OCI-LY7 (cell line): Measurements from ENCODE around the gene GOLPH3L. TPM values are rescaled to one million over a fixed set of nuclear protein-coding genes. Genes with fewer than 3 reads are reported as not detected.
A peak's percentile ranks its signal among the peaks of the same experiment; 100 is the strongest.

Experiments used
- BruUV-seq: library from RNA; stranded (reverse); fragments of 400-500 nt; replicated peaks from 2 replicates; lab custom pipeline; 2021; lab: Mats Ljungman, UMichigan
- CTCF ChIA-PET: fragments of 300-600 bp; sonication (Branson Sonifier 250); formaldehyde crosslinking; loops from one replicate; lab custom pipeline; 2022; ENCODE audit warnings: antibody characterized with exemption; ENCODE audit not compliant: unreplicated experiment; lab: Charles Lee
- POLR2A ChIA-PET: fragments of 300-600 bp; sonication (Branson Sonifier 250); formaldehyde crosslinking; loops from one replicate; lab custom pipeline; 2022; ENCODE audit warnings: antibody characterized with exemption; lab: Charles Lee
- DNase-seq: peaks from one replicate; pipeline ENCODE4 v3.0.0-alpha.2; 2015; ENCODE audit warnings: low spot score
- H2AFZ ChIP-seq: fragments of 200-600 bp; sonication (generic), shearing (Covaris generic); 2 replicates; pipeline ENCODE4 v1.6.1; 2014; ENCODE audit warnings: mild to moderate bottlenecking, antibody characterized with exemption, low read length, moderate library complexity
- H3K27ac ChIP-seq: fragments of 200-600 bp; sonication (generic); 2 replicates; pipeline ENCODE4 v1.5.1; 2014; ENCODE audit warnings: mixed run types, low read depth, mild to moderate bottlenecking, moderate library complexity, low read length, inconsistent platforms; ENCODE audit not compliant: poor library complexity, severe bottlenecking
- H3K36me3 ChIP-seq: fragments of 200-600 bp; sonication (generic); 2 replicates; pipeline ENCODE4 v1.6.1; 2014; ENCODE audit warnings: mild to moderate bottlenecking, antibody characterized with exemption, low read length, moderate library complexity, mixed read lengths; ENCODE audit not compliant: insufficient read depth
- H3K4me1 ChIP-seq: fragments of 200-600 bp; sonication (generic); 2 replicates; pipeline ENCODE4 v1.5.1; 2014; ENCODE audit warnings: mild to moderate bottlenecking, low read length; ENCODE audit not compliant: insufficient read depth, poor library complexity, severe bottlenecking
- H3K4me2 ChIP-seq: fragments of 200-600 bp; sonication (generic); 2 replicates; pipeline ENCODE4 v1.6.1; 2014; ENCODE audit warnings: mild to moderate bottlenecking, low read length
- H3K4me3 ChIP-seq: fragments of 200-600 bp; sonication (generic); 2 replicates; pipeline ENCODE4 v1.5.1; 2014; ENCODE audit warnings: mild to moderate bottlenecking, low read depth, low read length; ENCODE audit not compliant: poor library complexity, severe bottlenecking
- H3K79me2 ChIP-seq: fragments of 200-600 bp; sonication (generic); 2 replicates; pipeline ENCODE4 v1.6.1; 2016; ENCODE audit warnings: low read depth, mild to moderate bottlenecking, low read length, moderate library complexity, mixed read lengths; ENCODE audit not compliant: insufficient read depth
- H3K9me2 ChIP-seq: fragments of 200-600 bp; sonication (generic); 2 replicates; pipeline ENCODE4 v1.6.1; 2016; ENCODE audit warnings: mild to moderate bottlenecking, low read length, mixed read lengths; ENCODE audit not compliant: insufficient read depth
- H3K9me3 ChIP-seq: fragments of 200-600 bp; sonication (generic); 2 replicates; pipeline ENCODE4 v1.6.1; 2014; ENCODE audit warnings: mild to moderate bottlenecking, mixed run types, low read length, mixed read lengths
- H4K20me1 ChIP-seq: fragments of 200-600 bp; sonication (generic); 2 replicates; pipeline ENCODE4 v1.6.1; 2014; ENCODE audit warnings: mild to moderate bottlenecking, antibody characterized with exemption, low read length, moderate library complexity, mixed read lengths; ENCODE audit not compliant: insufficient read depth
- EZH2phosphoT487 ChIP-seq: fragments of 200-600 bp; sonication (generic); IDR thresholded peaks from 2 replicates; pipeline ENCODE4 v1.6.1; 2018; ENCODE audit warnings: low read depth, borderline replicate concordance, mild to moderate bottlenecking, mixed run types, antibody characterized with exemption, low read length, moderate library complexity, mixed read lengths
- intact Hi-C: fragments of 100-400 bp; cut with micrococcal nuclease; formaldehyde crosslinking; loops from one replicate; pipeline ENCODE4 v1.10.0; 2022; ENCODE audit not compliant: unreplicated experiment
- total RNA-seq, 2 experiments: library from RNA; depleted of rRNA in 1 of 2; stranded (reverse); fragments of >200 nt in 1 of 2; shearing (Covaris generic) in 1 of 2; gene quantifications; 2 replicates each; pipeline ENCODE4 v1.2.3, GENCODE V29; 2014 to 2022
- TF ChIP-seq, protein P1 (sequence below): fragments of 200-600 bp; sonication (generic); conservative IDR thresholded peaks from 2 replicates; pipeline ENCODE4 v1.5.1; 2014; ENCODE audit warnings: mild to moderate bottlenecking, antibody characterized with exemption, low read length, moderate library complexity, mixed read lengths

The GOLPH3L gene
- total RNA-seq, 2 experiments from 2014 or later = 6.2 to 29.0 TPM

DNA sequence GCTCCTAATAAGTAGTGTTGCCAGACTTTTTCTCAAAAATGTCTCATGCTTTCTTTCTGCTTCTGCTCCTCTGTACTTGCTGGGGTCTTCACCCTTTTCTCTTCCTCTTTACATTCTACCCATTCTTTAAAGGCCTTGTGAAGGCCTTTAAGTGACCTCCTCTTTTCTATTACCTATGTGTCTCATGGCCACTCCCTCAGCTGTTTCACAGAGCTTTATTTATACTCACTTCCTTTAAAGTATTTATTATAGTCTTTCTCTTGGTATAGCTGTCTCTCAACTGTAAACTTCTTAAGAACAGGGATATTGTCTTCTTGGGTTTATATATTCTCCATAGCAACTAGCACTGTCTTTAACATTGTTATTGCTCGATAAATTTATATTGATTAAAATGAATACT is 792 bp downstream of the GOLPH3L start:
- Histone ChIP-seq H3K4me2 (peak overlapping the region; percentile 82), H3K36me3 (peaks cover 36% of the 10 kb centered on the region), H2AFZ (no peak overlapping the region), H3K9me3 (no peaks in the 10 kb centered on the region), H3K4me1 (peaks cover 19% of the 10 kb centered on the region), H3K4me3 (peak overlapping the region; percentile 81), H3K79me2 (peaks cover 29% of the 10 kb centered on the region), H3K9me2 (no peaks in the 10 kb centered on the region), H4K20me1 (no peaks in the 10 kb centered on the region), H3K27ac (no peak overlapping the region)
- POLR2A ChIA-PET = interaction anchor here (0.6 to 1.9 kb wide), 10 partner anchors 9 to 618 kb away, joined by 3 to 18 read pairs (median 4); partner anchors contain the start of gene MCL1
- peak; percentile 8 for DNase-seq
- no peak for TF ChIP-seq EZH2phosphoT487
- TF ChIP-seq, protein P1, sequence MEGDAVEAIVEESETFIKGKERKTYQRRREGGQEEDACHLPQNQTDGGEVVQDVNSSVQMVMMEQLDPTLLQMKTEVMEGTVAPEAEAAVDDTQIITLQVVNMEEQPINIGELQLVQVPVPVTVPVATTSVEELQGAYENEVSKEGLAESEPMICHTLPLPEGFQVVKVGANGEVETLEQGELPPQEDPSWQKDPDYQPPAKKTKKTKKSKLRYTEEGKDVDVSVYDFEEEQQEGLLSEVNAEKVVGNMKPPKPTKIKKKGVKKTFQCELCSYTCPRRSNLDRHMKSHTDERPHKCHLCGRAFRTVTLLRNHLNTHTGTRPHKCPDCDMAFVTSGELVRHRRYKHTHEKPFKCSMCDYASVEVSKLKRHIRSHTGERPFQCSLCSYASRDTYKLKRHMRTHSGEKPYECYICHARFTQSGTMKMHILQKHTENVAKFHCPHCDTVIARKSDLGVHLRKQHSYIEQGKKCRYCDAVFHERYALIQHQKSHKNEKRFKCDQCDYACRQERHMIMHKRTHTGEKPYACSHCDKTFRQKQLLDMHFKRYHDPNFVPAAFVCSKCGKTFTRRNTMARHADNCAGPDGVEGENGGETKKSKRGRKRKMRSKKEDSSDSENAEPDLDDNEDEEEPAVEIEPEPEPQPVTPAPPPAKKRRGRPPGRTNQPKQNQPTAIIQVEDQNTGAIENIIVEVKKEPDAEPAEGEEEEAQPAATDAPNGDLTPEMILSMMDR = no peak
- intact Hi-C loops = loop anchor here (2.0 kb wide), 1 partner anchor 135 kb away; no protein-coding TSS in a partner anchor
- TSS peak; percentile 60 for BruUV-seq
- CTCF ChIA-PET = interaction anchor here (0.5 to 0.6 kb wide), 2 partner anchors 42 to 87 kb away, joined by 3 read pairs; no protein-coding TSS in a partner anchor

GRCh38 chr1:150695561-150695960 is 1.4 kb downstream of the GOLPH3L start:
- H3K27ac ChIP-seq = no peak overlapping the region
- no peaks in the 10 kb centered on the region for H3K9me3 ChIP-seq
- H3K9me2 ChIP-seq = no peaks in the 10 kb centered on the region
- intact Hi-C loops = no loop called here
- no peak overlapping the region for H2AFZ ChIP-seq
- H3K79me2 ChIP-seq = peaks cover 29% of the 10 kb centered on the region
- ChIA-PET POLR2A (interaction anchor here (0.6 to 1.1 kb wide), 3 partner anchors 285 to 618 kb away, joined by 3 to 5 read pairs (median 3); no protein-coding TSS in a partner anchor), CTCF (no interaction called here)
- TF ChIP-seq EZH2phosphoT487 = no peak
- TF ChIP-seq, protein P1 = no peak
- DNase-seq = no peak
- no TSS peak for BruUV-seq
- no peaks in the 10 kb centered on the region for H4K20me1 ChIP-seq
- peak overlapping the region; percentile 81 for H3K4me3 ChIP-seq
- peak overlapping the region; percentile 82 for H3K4me2 ChIP-seq
- H3K36me3 ChIP-seq = peaks cover 42% of the 10 kb centered on the region
- H3K4me1 ChIP-seq = peaks cover 19% of the 10 kb centered on the region

GRCh38 chr1:150692720-150693119 is 4.2 kb downstream of the GOLPH3L start:
- H3K4me1 ChIP-seq = peaks cover 7% of the 10 kb centered on the region
- H3K9me2 ChIP-seq = no peaks in the 10 kb centered on the region
- H3K36me3 ChIP-seq = peaks cover 62% of the 10 kb centered on the region
- H3K9me3 ChIP-seq = no peaks in the 10 kb centered on the region
- CTCF ChIA-PET = interaction anchor here (1.0 kb wide), 1 partner anchor 8 kb away, joined by 4 read pairs; no protein-coding TSS in a partner anchor
- no TSS peak for BruUV-seq
- H3K4me2 ChIP-seq = no peak overlapping the region
- POLR2A ChIA-PET = interaction anchor here (1.4 to 2.0 kb wide), 2 partner anchors 9 to 11 kb away, joined by 4 to 6 read pairs; no protein-coding TSS in a partner anchor
- H4K20me1 ChIP-seq = no peaks in the 10 kb centered on the region
- H2AFZ ChIP-seq = no peak overlapping the region
- TF ChIP-seq, protein P1 = no peak
- no peak for TF ChIP-seq EZH2phosphoT487
- peaks cover 29% of the 10 kb centered on the region for H3K79me2 ChIP-seq
- intact Hi-C loops = no loop called here
- DNase-seq = no peak
- no peak overlapping the region for H3K4me3 ChIP-seq
- no peak overlapping the region for H3K27ac ChIP-seq
